C4-2B (cell line): ENCODE data around the gene PRKCH.

Experiments
- CTCF ChIP-seq: fragments of 450-650 bp; conservative IDR thresholded peaks from 2 replicates; pipeline ENCODE4 v1.5.1; 2017; ENCODE audit warnings: mild to moderate bottlenecking
- ZFX ChIP-seq: fragments of 450-650 bp; IDR thresholded peaks from 2 replicates; pipeline ENCODE4 v1.6.1; 2017

DNA sequence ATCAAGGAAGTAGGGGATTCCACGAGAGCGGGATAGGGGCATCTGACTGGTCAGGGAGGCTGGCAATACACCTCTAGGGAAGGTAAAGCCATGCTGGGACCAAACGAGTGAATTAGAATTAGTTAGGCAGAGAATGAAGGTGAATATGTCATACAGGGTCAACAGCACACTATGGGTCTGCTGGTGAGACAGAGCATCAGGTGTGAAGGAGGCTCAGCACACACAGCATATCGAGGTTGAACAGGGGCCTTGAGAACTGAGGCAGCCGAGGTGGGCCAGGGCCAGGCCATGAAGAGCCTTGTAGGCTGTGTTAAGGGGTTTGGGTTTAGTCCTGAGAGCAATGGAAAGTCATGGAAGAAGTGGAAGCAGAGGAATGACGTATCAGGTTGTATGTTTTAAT lies 137.8 kb downstream of the PRKCH start:
- TF ChIP-seq ZFX (no peak), CTCF (no peak)
